HG02798 (cell line): ENCODE measurements around the gene ZNF300.
"Not testable (repeated sequence)": the region's sequence is repeated elsewhere in the genome, so short reads cannot be mapped to it uniquely, and the experiment has no call there.

Experiments used
- ATAC-seq: cut with Tn5 transposase; IDR thresholded peaks from one replicate; pipeline ENCODE4 v1.9.1; 2021; ENCODE audit warnings: mild to moderate bottlenecking; ENCODE audit not compliant: unreplicated experiment, poor library complexity

ZNF300 gene

GRCh38 chr5:150846308-150846653 lies 58.5 kb downstream of the ZNF300 start, which contains the start of gene IRGM:
TSS of gene IRGM (plus strand) at chr5:150846521. CDS start at chr5:150848124, 1,603 bp downstream.
- not testable (repeated sequence) for ATAC-seq

- not testable (repeated sequence) for ATAC-seq
These were observed 59.5 kb downstream of the ZNF300 start for GRCh38 chr5:150845185-150845859.
